Dendritic cell treated with granulocyte-macrophage colony-stimulating factor and Interleukin-4, amounts not matched to agents 40 ng/mL and 50 ng/mL, for 4 days (primary cell): Measurements from ENCODE around the gene ISOC1.

Experiments used
- H3K27ac Mint-ChIP-seq: one replicate; pipeline ENCODE4 v1.8.0; 2022; ENCODE audit warnings: mild to moderate bottlenecking, mixed read lengths
- H3K27me3 Mint-ChIP-seq: one replicate; pipeline ENCODE4 v1.8.0; 2022; ENCODE audit warnings: mild to moderate bottlenecking, mixed read lengths
- H3K36me3 Mint-ChIP-seq: one replicate; pipeline ENCODE4 v1.8.0; 2022; ENCODE audit warnings: low read depth, mixed read lengths
- H3K4me1 Mint-ChIP-seq: one replicate; pipeline ENCODE4 v1.8.0; 2022; ENCODE audit warnings: low read depth, mixed read lengths
- H3K4me3 Mint-ChIP-seq: one replicate; pipeline ENCODE4 v1.8.0; 2022; ENCODE audit warnings: mild to moderate bottlenecking, moderate library complexity, mixed read lengths
- H3K9me3 Mint-ChIP-seq: one replicate; pipeline ENCODE4 v1.8.0; 2022; ENCODE audit warnings: mixed read lengths
- intact Hi-C: fragments of 100-400 bp; cut with micrococcal nuclease; formaldehyde crosslinking; loops from one replicate; pipeline ENCODE4 v1.15.0; 2022

Gene ISOC1

DNA sequence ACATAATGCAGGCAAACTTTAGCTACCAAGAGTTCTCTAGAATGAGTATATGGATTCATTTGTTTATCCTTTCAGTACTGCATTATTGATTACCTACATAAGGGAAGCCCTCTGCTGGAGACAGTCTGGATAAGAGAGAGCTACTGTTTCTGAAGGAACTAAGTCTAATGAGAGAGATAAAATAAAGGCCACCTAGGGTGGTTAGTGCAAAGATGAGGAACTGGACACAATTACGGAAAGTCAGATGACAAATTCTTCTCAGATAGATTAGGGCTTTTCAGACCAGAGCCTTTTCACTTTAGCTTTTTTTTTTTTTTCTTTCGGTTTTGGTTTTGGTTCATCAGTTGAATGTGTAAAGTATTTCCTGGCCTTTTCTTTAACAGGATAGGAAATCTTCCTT lies 31.3 kb downstream of the ISOC1 start:
- Mint-ChIP-seq H3K4me1 (peaks cover 16% of the 10 kb centered on the region), H3K9me3 (no peaks in the 10 kb centered on the region), H3K27me3 (no peaks in the 10 kb centered on the region), H3K27ac (no peak overlapping the region), H3K4me3 (no peak overlapping the region), H3K36me3 (no peaks in the 10 kb centered on the region)
- intact Hi-C loops = no loop called here

DNA sequence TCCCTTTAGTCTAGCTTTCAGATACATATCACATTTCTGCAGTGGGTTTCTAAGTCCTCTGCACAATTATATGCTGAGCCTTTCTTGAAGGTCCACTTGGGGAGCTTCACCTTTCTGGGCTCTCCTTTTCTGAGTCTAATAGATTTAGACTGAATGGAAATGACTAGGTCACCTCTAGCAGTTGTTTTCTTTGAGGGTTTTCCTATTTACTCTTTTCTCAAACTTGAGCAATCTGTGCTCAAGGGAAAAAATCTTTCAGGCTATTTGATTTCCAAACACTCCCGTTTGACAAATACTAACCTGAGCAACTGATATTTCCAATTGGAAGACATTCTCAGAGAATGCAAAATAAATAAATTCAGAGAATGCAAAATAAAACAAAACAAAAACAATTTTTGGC lies 39.0 kb downstream of the ISOC1 start:
- H3K27me3 Mint-ChIP-seq = no peaks in the 10 kb centered on the region
- H3K4me1 Mint-ChIP-seq = peaks cover 10% of the 10 kb centered on the region
- H3K36me3 Mint-ChIP-seq = no peaks in the 10 kb centered on the region
- no peaks in the 10 kb centered on the region for H3K9me3 Mint-ChIP-seq
- H3K27ac Mint-ChIP-seq = no peak overlapping the region
- H3K4me3 Mint-ChIP-seq = no peak overlapping the region
- intact Hi-C loops = no loop called here

DNA sequence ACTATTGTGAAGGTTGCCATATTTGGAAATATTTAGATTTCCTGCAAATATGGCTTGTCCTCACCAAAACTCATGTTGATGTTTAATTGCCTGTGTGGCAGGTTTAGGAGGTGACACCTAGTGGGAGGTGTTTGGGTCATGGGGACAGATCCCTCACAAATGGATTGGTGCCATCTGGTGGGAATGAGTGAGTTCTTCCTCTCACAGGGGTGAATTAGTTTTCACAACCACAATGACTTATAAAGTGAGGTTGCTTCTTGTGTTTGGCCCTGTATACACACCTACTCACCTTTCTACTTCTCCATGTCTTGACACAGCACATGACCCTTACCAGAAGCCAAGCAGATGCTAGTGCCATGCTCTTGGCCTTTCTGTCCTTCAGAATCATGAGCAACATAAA lies 41.1 kb downstream of the ISOC1 start:
- Mint-ChIP-seq H3K27me3 (no peaks in the 10 kb centered on the region), H3K9me3 (no peaks in the 10 kb centered on the region), H3K4me1 (peaks cover 3% of the 10 kb centered on the region), H3K36me3 (no peaks in the 10 kb centered on the region), H3K4me3 (no peak overlapping the region), H3K27ac (no peak overlapping the region)
- intact Hi-C loops = loop anchor here (2.0 kb wide), 1 partner anchor 231 kb away; no protein-coding TSS in a partner anchor

DNA sequence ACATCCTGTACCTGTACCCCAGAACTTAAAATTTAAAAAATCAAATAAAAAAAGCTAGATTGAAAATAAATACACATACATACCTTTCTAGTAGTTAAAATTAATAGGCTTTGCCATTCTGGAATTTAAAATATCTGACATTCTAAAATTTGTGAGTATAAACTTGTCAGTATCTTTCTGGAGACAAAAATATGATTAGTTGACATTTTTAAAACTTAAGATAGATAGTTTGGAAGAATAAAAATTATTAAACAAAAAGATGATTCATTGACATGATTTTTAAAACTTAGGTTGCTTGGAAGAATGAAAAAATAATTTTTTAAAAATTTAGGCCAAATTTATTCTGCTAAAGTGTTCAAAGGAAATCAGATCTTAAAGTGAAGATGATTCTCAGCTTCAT lies 43.1 kb downstream of the ISOC1 start:
- intact Hi-C loops = no loop called here

DNA sequence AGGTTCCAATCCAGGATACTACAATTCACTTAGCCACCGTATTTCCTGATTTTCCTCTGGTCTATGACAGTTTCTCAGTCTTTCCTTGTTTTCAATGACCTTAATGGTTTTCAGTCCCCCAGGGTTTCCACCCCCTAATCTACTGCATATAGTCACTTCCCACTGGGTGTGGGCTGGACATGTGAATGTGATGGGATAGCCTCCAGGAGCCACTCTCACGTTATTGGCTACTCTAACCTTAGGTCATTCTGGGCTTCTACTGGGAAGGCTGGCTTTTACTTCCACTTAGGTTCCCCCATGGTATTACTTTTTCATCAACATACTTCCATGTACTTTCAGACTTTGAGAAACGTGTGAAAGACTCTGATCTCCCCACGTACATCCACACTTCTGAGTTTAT lies 46.5 kb downstream of the ISOC1 start:
- Mint-ChIP-seq H3K9me3 (no peaks in the 10 kb centered on the region), H3K27ac (no peak overlapping the region), H3K36me3 (no peaks in the 10 kb centered on the region), H3K27me3 (no peaks in the 10 kb centered on the region), H3K4me1 (no peaks in the 10 kb centered on the region), H3K4me3 (no peak overlapping the region)
- intact Hi-C loops = no loop called here

More for the DNA sequence above, 43.1 kb downstream of the ISOC1 start:
- Mint-ChIP-seq H3K36me3 (no peaks in the 10 kb centered on the region), H3K9me3 (no peaks in the 10 kb centered on the region), H3K27me3 (no peaks in the 10 kb centered on the region), H3K4me1 (no peaks in the 10 kb centered on the region), H3K4me3 (no peak overlapping the region), H3K27ac (no peak overlapping the region)

DNA sequence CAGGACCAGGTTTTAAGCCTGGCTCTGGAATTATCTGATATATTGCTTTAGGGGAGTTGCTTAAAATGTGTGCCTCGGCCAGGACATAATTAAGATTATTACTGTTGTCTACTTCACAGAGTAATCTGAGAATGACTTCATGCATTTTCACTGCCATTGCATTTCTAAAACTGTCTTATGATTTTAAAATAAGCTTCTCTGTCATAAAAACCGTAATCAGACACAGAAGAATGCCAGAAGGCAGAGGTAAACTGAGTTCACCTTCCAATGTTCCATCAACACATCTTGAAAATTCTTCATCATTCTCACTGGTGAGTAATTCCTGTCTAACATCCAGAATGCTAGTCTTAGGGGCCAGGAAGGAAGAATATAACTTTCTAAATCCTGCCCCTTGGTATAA lies 47.1 kb downstream of the ISOC1 start:
- Mint-ChIP-seq H3K9me3 (no peaks in the 10 kb centered on the region), H3K4me1 (no peaks in the 10 kb centered on the region), H3K4me3 (no peak overlapping the region), H3K27ac (no peak overlapping the region), H3K27me3 (no peaks in the 10 kb centered on the region), H3K36me3 (no peaks in the 10 kb centered on the region)
- intact Hi-C loops = no loop called here

DNA sequence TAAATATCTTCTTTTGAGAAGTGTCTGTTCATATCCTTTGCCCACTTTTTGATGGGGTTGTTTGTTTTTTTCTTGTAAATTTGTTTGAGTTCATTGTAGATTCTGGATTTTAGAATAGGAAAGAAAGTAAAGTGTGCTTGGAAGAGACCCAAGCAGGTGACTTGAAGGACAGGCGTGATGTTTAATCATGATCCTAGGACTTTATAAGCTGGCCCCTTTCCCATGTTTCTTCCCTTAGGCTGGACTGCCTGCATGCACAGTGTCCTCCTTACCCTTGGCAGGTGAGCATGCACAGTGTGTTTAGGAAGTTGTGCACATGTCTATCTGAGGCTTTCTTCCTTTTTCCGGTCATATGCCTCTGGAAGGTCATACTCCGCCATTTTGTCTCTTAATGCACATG lies 61.3 kb downstream of the ISOC1 start:
- Mint-ChIP-seq H3K4me3 (no peak overlapping the region), H3K9me3 (peaks cover 17% of the 10 kb centered on the region), H3K4me1 (no peaks in the 10 kb centered on the region), H3K36me3 (no peaks in the 10 kb centered on the region), H3K27me3 (no peaks in the 10 kb centered on the region), H3K27ac (no peak overlapping the region)
- intact Hi-C loops = no loop called here

DNA sequence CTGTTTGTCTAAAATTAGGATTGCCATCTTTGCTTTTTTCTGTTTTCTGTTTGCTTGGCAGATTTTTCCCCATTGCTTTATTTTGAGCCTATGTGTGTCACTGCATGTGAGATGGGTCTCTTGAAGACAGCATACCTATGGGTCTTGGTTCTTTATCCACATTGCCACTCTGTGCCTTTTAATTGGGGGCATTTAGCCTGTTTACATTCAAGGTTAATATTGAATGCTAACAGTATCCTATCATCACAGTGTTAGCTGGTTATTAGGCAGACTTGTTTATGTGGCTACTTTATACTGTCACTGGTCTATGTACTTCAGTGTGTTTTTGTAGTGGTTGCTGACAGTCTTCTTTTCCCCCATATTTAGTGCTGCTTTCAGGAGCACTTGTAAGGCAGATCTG lies 67.3 kb downstream of the ISOC1 start:
- H3K4me3 Mint-ChIP-seq = no peak overlapping the region
- peaks cover 28% of the 10 kb centered on the region for H3K9me3 Mint-ChIP-seq
- H3K27me3 Mint-ChIP-seq = no peaks in the 10 kb centered on the region
- H3K27ac Mint-ChIP-seq = no peak overlapping the region
- intact Hi-C loops = no loop called here
- no peaks in the 10 kb centered on the region for H3K4me1 Mint-ChIP-seq
- H3K36me3 Mint-ChIP-seq = no peaks in the 10 kb centered on the region
